ENCODE measurements around the gene TNF. TPM values are rescaled to one million over a fixed set of nuclear protein-coding genes. Genes with fewer than 3 reads are reported as not detected.

TNF gene
- total RNA-seq, 1 experiment from 2014 or later, result not detected

GRCh38 chr6:31556307-31556706 lies 19.1 kb upstream of the TNF start:
- no peak for DNase-seq
- no peak overlapping the region for H3K27ac ChIP-seq (ENCODE audit: insufficient read length, low read depth, low read length)

More at GRCh38 chr6:31556307-31556706, 19.1 kb upstream of the TNF start:
- Histone ChIP-seq H2BK12ac (ENCODE audit: insufficient read length, low read depth, low read length) (no peak overlapping the region), H4K8ac (replicated peaks; ENCODE audit: insufficient read length, low read depth, low read length) (no peak overlapping the region), H3K18ac (ENCODE audit: insufficient read length, low read depth, low read length) (no peak overlapping the region), H3K79me1 (ENCODE audit: insufficient read depth, low read depth, low read length, poor library complexity, severe bottlenecking) (no peaks in the 10 kb centered on the region), H3K23ac (ENCODE audit: insufficient read length, low read depth, low read length) (no peak overlapping the region), H4K20me1 (ENCODE audit: control insufficient read depth, insufficient read depth, insufficient read length) (no peaks in the 10 kb centered on the region), H3K23me2 (ENCODE audit: insufficient read length, low read depth, low read length, poor library complexity, severe bottlenecking) (no peaks in the 10 kb centered on the region), H3K4me2 (ENCODE audit: insufficient read depth, insufficient read length, low read length) (no peak overlapping the region), H2AFZ (ENCODE audit: low read length) (no peak overlapping the region), H4K5ac (ENCODE audit: insufficient read length, low read depth, low read length) (no peak overlapping the region), H3K4me1 (ENCODE audit: insufficient read depth, low read length) (peaks cover 4% of the 10 kb centered on the region; the same call in 1 of the 2 replicates), H3K4ac (ENCODE audit: low read depth, low read length) (no peak overlapping the region), H2AK5ac (ENCODE audit: insufficient read length, low read length) (no peak overlapping the region), H2BK5ac (ENCODE audit: insufficient read length, low read length) (no peak overlapping the region), H3K56ac (ENCODE audit: insufficient read length, low read depth, low read length) (no peak overlapping the region), H3T11ph (ENCODE audit: low read length) (no peak overlapping the region), H3K79me2 (ENCODE audit: insufficient read depth, low read length) (no peaks in the 10 kb centered on the region), H4K91ac (ENCODE audit: insufficient read length, low read depth, low read length) (no peak overlapping the region), H2BK120ac (ENCODE audit: low read depth, low read length, poor library complexity, severe bottlenecking) (no peak overlapping the region), H2BK20ac (ENCODE audit: low read depth, low read length, poor library complexity, severe bottlenecking) (no peak overlapping the region), H2BK15ac (ENCODE audit: low read depth, low read length) (no peak overlapping the region), H3K9me3 (ENCODE audit: control insufficient read depth, low read depth, low read length) (no peaks in the 10 kb centered on the region), H3K14ac (ENCODE audit: insufficient read depth, low read length) (no peak overlapping the region), H3K27me3 (ENCODE audit: insufficient read depth, low read length) (no peaks in the 10 kb centered on the region), H3K9ac (ENCODE audit: extremely low read depth, insufficient read length, low read length) (no peak overlapping the region)
- peaks cover 16 to 44% (median 31%) of the 10 kb centered on the region in 3 experiments; a peak in 6 of 7 replicates for H3K36me3 Mint-ChIP-seq (ENCODE audit: insufficient read depth in 1 of 3, low read depth in 3 of 3)
- H3K4me1 Mint-ChIP-seq, result peaks cover 4 to 18% of the 10 kb centered on the region in 2 experiments; a peak in 3 of 4 replicates
- WGBS (ENCODE audit: extremely low coverage, insufficient read length, low lambda C conversion rate), result no CpG with 5 or more reads among the region's 3 CpGs
- no peaks in the 10 kb centered on the region for H3K9me3 Mint-ChIP-seq
- H3K27me3 Mint-ChIP-seq (ENCODE audit: low read depth), result no peaks in the 10 kb centered on the region
- H3K4me3 Mint-ChIP-seq, result no peak overlapping the region
- no peak for TF ChIP-seq CTCF (conservative IDR thresholded peaks at IDR 0.05)
- H3K27ac Mint-ChIP-seq, result no peak overlapping the region
